HCT116 (cell line): ENCODE measurements around the gene FAM13C. TPM values are rescaled to one million over a fixed set of nuclear protein-coding genes. Genes with fewer than 3 reads are reported as not detected.
"Not testable (repeated sequence)": the region's sequence is repeated elsewhere in the genome, so short reads cannot be mapped to it uniquely, and the experiment has no call there.

Source experiments
- ATAC-seq: fragments of 200-7000 bp; cut with Tn5 transposase; 2 replicates; pipeline ENCODE4 v1.9.1; 2020; ENCODE audit warnings: mild to moderate bottlenecking, moderate library complexity
- BruUV-seq: library from RNA; stranded (reverse); fragments of 400-500 nt; replicated peaks from 2 replicates; lab custom pipeline; 2021; lab: Mats Ljungman, UMichigan
- CTCF ChIA-PET: fragments of 300-600 bp; sonication (Branson Sonifier 250); formaldehyde crosslinking; loops from one replicate; lab custom pipeline; 2021; ENCODE audit warnings: antibody characterized with exemption; lab: Charles Lee
- POLR2A ChIA-PET: fragments of 300-600, 350-600 bp; sonication (Branson Sonifier 250); formaldehyde crosslinking; loops from one replicate; lab custom pipeline; 2021; ENCODE audit warnings: antibody characterized with exemption; lab: Charles Lee
- RAD21 ChIA-PET, 2 experiments: fragments of 300-600 bp; sonication (Branson Sonifier 250); formaldehyde crosslinking; loops; one replicate each; lab custom pipeline; 2023; ENCODE audit warnings: low total read pairs in 2 of 2; ENCODE audit not compliant: uncharacterized antibody in 2 of 2, unreplicated experiment in 2 of 2, low non-redundant PET in 1 of 2; lab: Charles Lee
- DNase-seq: peaks from one replicate; pipeline ENCODE4 v3.0.0-alpha.2; 2010; ENCODE audit warnings: low read depth, low spot score
- H2AFZ ChIP-seq: fragments of 200-600 bp; shearing (Covaris generic), sonication (generic); 2 replicates; pipeline ENCODE4 v1.6.1; 2017; ENCODE audit warnings: low read depth, mixed run types, mixed read lengths, antibody characterized with exemption, low read length; ENCODE audit not compliant: poor library complexity, severe bottlenecking
- H3K27ac ChIP-seq: 2 replicates; pipeline ENCODE4 v1.5.1; 2012; ENCODE audit warnings: low read depth, low read length
- H3K27me3 ChIP-seq: fragments of 200-600 bp; sonication (generic); 2 replicates; pipeline ENCODE4 v1.6.1; 2016; ENCODE audit warnings: mixed run types, low read length, mixed read lengths; ENCODE audit not compliant: insufficient read depth
- H3K36me3 ChIP-seq, 2 experiments: fragments of 200-500 bp in 1 of 2; fragments of 200-600 bp in 1 of 2; sonication (Bioruptor generic) in 1 of 2; sonication (generic) in 1 of 2; 2 replicates each; pipeline versions ENCODE4 v1.5.1 to v1.6.1; 2014 to 2016; ENCODE audit warnings: low read length in 2 of 2, inconsistent platforms in 1 of 2, mixed read lengths in 1 of 2, mixed run types in 1 of 2; ENCODE audit not compliant: insufficient read depth in 2 of 2, control insufficient read depth in 1 of 2
- H3K4me1 ChIP-seq, 2 experiments: fragments of 200-600 bp in 1 of 2; sonication (generic) in 1 of 2; 2 replicates each; pipeline versions ENCODE4 v1.5.1 to v1.6.1; 2012 to 2017; ENCODE audit warnings: low read length in 2 of 2, inconsistent platforms in 1 of 2, mild to moderate bottlenecking in 1 of 2, mixed read lengths in 1 of 2, mixed run types in 1 of 2, moderate library complexity in 1 of 2; ENCODE audit not compliant: insufficient read depth in 2 of 2, control insufficient read depth in 1 of 2
- H3K4me2 ChIP-seq: fragments of 200-600 bp; sonication (generic); 2 replicates; pipeline ENCODE4 v1.6.1; 2017; ENCODE audit warnings: mixed run types, low read length, mixed read lengths
- H3K4me3 ChIP-seq, 2 experiments: fragments of 200-600 bp in 1 of 2; sonication (generic) in 1 of 2; replicated peaks in 1 of 2; 2 replicates each; pipeline ENCODE4 v1.5.1; 2011 to 2016; ENCODE audit warnings: low read length in 2 of 2, control low read depth in 1 of 2, low read depth in 1 of 2, mild to moderate bottlenecking in 1 of 2, mixed read lengths in 1 of 2, mixed run types in 1 of 2
- H3K79me2 ChIP-seq: fragments of 200-600 bp; sonication (generic); 2 replicates; pipeline ENCODE4 v1.6.1; 2017; ENCODE audit warnings: mild to moderate bottlenecking, mixed run types, low read length, moderate library complexity, mixed read lengths; ENCODE audit not compliant: insufficient read depth
- H3K9ac ChIP-seq: fragments of 200-600 bp; sonication (generic); 2 replicates; pipeline ENCODE4 v1.6.1; 2016; ENCODE audit warnings: low read length, mixed read lengths
- H3K9me2 ChIP-seq: fragments of 200-600 bp; sonication (generic), shearing (Covaris generic); 2 replicates; pipeline ENCODE4 v1.6.1; 2017; ENCODE audit warnings: mixed run types, mild to moderate bottlenecking, moderate library complexity; ENCODE audit not compliant: insufficient read depth
- H3K9me3 ChIP-seq, 2 experiments: fragments of 200-500 bp in 1 of 2; fragments of 200-600 bp in 1 of 2; sonication (Bioruptor generic) in 1 of 2; sonication (generic) in 1 of 2; 2 replicates each; pipeline ENCODE4 v1.6.1; 2014 to 2017; ENCODE audit warnings: low read length in 2 of 2, mixed read lengths in 2 of 2, inconsistent platforms in 1 of 2, low read depth in 1 of 2, mild to moderate bottlenecking in 1 of 2, mixed run types in 1 of 2, moderate library complexity in 1 of 2; ENCODE audit not compliant: control insufficient read depth in 1 of 2, insufficient read depth in 1 of 2
- H4K20me1 ChIP-seq: fragments of 200-600 bp; sonication (generic), shearing (Covaris generic); 2 replicates; pipeline ENCODE4 v1.6.1; 2017; ENCODE audit warnings: mixed run types, mild to moderate bottlenecking, moderate library complexity; ENCODE audit not compliant: insufficient read depth
- CBX3 ChIP-seq: IDR thresholded peaks from 2 replicates; pipeline ENCODE4 v1.6.1; 2012; ENCODE audit warnings: low read depth
- CEBPB ChIP-seq: IDR thresholded peaks from 2 replicates; pipeline ENCODE4 v1.6.1; 2012; ENCODE audit warnings: low read depth
- EGR1 ChIP-seq: IDR thresholded peaks from 2 replicates; pipeline ENCODE4 v1.6.1; 2012; ENCODE audit warnings: low read depth
- ELF1 ChIP-seq: IDR thresholded peaks from 2 replicates; pipeline ENCODE4 v1.6.1; 2012; ENCODE audit warnings: low read depth, borderline replicate concordance
- JUND ChIP-seq: IDR thresholded peaks from 2 replicates; pipeline ENCODE4 v1.6.1; 2012
- POLR2A ChIP-seq: IDR thresholded peaks from 2 replicates; pipeline ENCODE4 v1.7.0; 2011; ENCODE audit warnings: borderline replicate concordance; ENCODE audit not compliant: insufficient read depth, insufficient read length; ENCODE audit errors: extremely low read depth
- RAD21 ChIP-seq: IDR thresholded peaks from 2 replicates; pipeline ENCODE4 v1.6.1; 2012; ENCODE audit warnings: low read depth, mild to moderate bottlenecking
- SIN3A ChIP-seq: IDR thresholded peaks from 2 replicates; pipeline ENCODE4 v1.6.1; 2012; ENCODE audit warnings: low read depth
- SP1 ChIP-seq: IDR thresholded peaks from 2 replicates; pipeline ENCODE4 v1.6.1; 2012; ENCODE audit warnings: low read depth
- TCF7L2 ChIP-seq: IDR thresholded peaks from 2 replicates; pipeline ENCODE4 v1.7.0; 2011; ENCODE audit warnings: borderline replicate concordance, inconsistent platforms; ENCODE audit not compliant: insufficient read depth, insufficient read length; ENCODE audit errors: extremely low read depth
- YY1 ChIP-seq: IDR thresholded peaks from 2 replicates; pipeline ENCODE4 v1.6.1; 2011; ENCODE audit warnings: low read length, low read depth, moderate library complexity, mild to moderate bottlenecking; ENCODE audit not compliant: insufficient replicate concordance; ENCODE audit errors: extremely low read depth
- ZFX ChIP-seq: fragments of 450-650 bp; IDR thresholded peaks from 2 replicates; pipeline ENCODE4 v1.6.1; 2017
- ZNF274 ChIP-seq: fragments of 200-500 bp; sonication (Bioruptor generic); IDR thresholded peaks from 2 replicates; pipeline ENCODE4 v1.6.1; 2014; ENCODE audit warnings: mild to moderate bottlenecking, low read depth, low read length, inconsistent platforms
- intact Hi-C: fragments of 100-400 bp; cut with micrococcal nuclease; formaldehyde crosslinking; loops from 2 replicates; pipeline ENCODE4 v1.10.0; 2022
- total RNA-seq: library from RNA; stranded (reverse); gene quantifications from one replicate; pipeline ENCODE4 v1.2.1, GENCODE V29; 2021; ENCODE audit not compliant: unreplicated experiment
- TF ChIP-seq, protein P1 (sequence below): IDR thresholded peaks from 2 replicates; pipeline ENCODE4 v1.6.1; 2012; ENCODE audit warnings: low read depth
- TF ChIP-seq, protein P2 (sequence below): IDR thresholded peaks from 2 replicates; pipeline ENCODE4 v1.6.1; 2011; ENCODE audit warnings: mild to moderate bottlenecking, low read length, moderate library complexity; ENCODE audit not compliant: insufficient replicate concordance; ENCODE audit errors: extremely low read depth
- TF ChIP-seq, protein P3 (sequence below): IDR thresholded peaks from 2 replicates; pipeline ENCODE4 v1.6.1; 2012
- TF ChIP-seq, protein P4 (sequence below): IDR thresholded peaks from 2 replicates; pipeline ENCODE4 v1.6.1; 2012

Gene FAM13C
- total RNA-seq, 1 experiment from 2014 or later, result 0.42 TPM

DNA sequence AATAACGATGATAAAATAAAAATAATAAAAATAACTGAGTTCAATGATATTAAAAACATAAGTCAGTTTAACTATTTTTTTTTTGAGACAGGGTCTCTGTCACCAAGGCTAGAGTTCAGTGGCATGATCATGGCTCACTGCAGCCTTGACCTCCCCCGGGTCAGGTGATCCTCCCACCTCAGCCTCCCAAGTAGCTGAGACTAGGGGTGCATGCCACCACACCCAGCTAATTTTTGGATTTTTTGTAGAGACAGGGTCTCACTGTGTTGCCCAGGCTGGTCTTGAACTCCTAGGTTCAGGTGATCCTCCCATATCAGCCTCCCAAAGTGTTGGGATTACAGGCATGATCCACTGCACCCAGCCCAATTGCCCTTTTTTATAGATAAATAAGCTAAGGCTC, 138.8 kb downstream of the FAM13C start:
- H3K79me2 ChIP-seq, DNase-seq, BruUV-seq, H3K27me3 ChIP-seq, H3K9me2 ChIP-seq, H3K4me3 ChIP-seq, ATAC-seq, H4K20me1 ChIP-seq, RAD21 ChIA-PET, H3K36me3 ChIP-seq, H3K4me1 ChIP-seq, H3K27ac ChIP-seq, H3K4me2 ChIP-seq, H2AFZ ChIP-seq, H3K9ac ChIP-seq, POLR2A ChIA-PET, intact Hi-C loops, H3K9me3 ChIP-seq, CTCF ChIA-PET: not testable (repeated sequence)

DNA sequence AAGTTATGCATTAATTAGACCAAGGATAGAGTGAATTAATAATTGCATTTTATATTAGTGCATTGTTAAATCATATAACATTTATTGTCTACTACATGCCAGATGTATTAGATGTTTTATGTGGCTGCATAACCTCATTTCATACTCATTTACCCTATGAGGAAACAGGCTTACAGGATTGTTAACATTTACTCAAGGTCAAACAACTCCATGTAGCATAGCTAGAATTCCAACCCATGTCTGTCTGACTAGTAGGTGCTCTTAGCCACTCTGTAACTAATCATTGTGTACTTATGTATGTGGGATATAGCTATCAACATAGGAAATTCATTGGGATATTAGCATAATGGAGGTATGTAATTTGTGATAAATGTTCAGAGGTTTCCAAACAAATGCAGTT, 139.6 kb downstream of the FAM13C start:
- no peaks in the 10 kb centered on the region for H3K9me2 ChIP-seq
- H3K4me3 ChIP-seq, result no peak overlapping the region
- no peak for ATAC-seq
- H3K9me3 ChIP-seq, result no peaks in the 10 kb centered on the region
- intact Hi-C loops, result no loop called here
- no peak for DNase-seq
- H3K4me1 ChIP-seq, result no peaks in the 10 kb centered on the region
- H2AFZ ChIP-seq, result no peak overlapping the region
- no peak overlapping the region for H3K4me2 ChIP-seq
- no peaks in the 10 kb centered on the region for H3K36me3 ChIP-seq
- H3K79me2 ChIP-seq, result no peaks in the 10 kb centered on the region
- POLR2A ChIA-PET, result no interaction called here
- H3K9ac ChIP-seq, result no peak overlapping the region
- RAD21 ChIA-PET, result no interaction called here
- no peaks in the 10 kb centered on the region for H3K27me3 ChIP-seq
- no peaks in the 10 kb centered on the region for H4K20me1 ChIP-seq
- H3K27ac ChIP-seq, result no peak overlapping the region
- no TSS peak for BruUV-seq
- CTCF ChIA-PET, result no interaction called here
- TF ChIP-seq, protein P1, sequence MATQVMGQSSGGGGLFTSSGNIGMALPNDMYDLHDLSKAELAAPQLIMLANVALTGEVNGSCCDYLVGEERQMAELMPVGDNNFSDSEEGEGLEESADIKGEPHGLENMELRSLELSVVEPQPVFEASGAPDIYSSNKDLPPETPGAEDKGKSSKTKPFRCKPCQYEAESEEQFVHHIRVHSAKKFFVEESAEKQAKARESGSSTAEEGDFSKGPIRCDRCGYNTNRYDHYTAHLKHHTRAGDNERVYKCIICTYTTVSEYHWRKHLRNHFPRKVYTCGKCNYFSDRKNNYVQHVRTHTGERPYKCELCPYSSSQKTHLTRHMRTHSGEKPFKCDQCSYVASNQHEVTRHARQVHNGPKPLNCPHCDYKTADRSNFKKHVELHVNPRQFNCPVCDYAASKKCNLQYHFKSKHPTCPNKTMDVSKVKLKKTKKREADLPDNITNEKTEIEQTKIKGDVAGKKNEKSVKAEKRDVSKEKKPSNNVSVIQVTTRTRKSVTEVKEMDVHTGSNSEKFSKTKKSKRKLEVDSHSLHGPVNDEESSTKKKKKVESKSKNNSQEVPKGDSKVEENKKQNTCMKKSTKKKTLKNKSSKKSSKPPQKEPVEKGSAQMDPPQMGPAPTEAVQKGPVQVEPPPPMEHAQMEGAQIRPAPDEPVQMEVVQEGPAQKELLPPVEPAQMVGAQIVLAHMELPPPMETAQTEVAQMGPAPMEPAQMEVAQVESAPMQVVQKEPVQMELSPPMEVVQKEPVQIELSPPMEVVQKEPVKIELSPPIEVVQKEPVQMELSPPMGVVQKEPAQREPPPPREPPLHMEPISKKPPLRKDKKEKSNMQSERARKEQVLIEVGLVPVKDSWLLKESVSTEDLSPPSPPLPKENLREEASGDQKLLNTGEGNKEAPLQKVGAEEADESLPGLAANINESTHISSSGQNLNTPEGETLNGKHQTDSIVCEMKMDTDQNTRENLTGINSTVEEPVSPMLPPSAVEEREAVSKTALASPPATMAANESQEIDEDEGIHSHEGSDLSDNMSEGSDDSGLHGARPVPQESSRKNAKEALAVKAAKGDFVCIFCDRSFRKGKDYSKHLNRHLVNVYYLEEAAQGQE, result no peak
- no peak for TF ChIP-seq TCF7L2
- no peak for TF ChIP-seq EGR1
- TF ChIP-seq SP1, result no peak
- TF ChIP-seq CEBPB, result no peak
- TF ChIP-seq, protein P2, sequence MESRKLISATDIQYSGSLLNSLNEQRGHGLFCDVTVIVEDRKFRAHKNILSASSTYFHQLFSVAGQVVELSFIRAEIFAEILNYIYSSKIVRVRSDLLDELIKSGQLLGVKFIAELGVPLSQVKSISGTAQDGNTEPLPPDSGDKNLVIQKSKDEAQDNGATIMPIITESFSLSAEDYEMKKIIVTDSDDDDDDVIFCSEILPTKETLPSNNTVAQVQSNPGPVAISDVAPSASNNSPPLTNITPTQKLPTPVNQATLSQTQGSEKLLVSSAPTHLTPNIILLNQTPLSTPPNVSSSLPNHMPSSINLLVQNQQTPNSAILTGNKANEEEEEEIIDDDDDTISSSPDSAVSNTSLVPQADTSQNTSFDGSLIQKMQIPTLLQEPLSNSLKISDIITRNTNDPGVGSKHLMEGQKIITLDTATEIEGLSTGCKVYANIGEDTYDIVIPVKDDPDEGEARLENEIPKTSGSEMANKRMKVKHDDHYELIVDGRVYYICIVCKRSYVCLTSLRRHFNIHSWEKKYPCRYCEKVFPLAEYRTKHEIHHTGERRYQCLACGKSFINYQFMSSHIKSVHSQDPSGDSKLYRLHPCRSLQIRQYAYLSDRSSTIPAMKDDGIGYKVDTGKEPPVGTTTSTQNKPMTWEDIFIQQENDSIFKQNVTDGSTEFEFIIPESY, result no peak
- TF ChIP-seq ELF1, result no peak
- TF ChIP-seq ZFX, result no peak
- TF ChIP-seq, protein P3, sequence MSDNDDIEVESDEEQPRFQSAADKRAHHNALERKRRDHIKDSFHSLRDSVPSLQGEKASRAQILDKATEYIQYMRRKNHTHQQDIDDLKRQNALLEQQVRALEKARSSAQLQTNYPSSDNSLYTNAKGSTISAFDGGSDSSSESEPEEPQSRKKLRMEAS, result no peak
- TF ChIP-seq POLR2A, result no peak
- TF ChIP-seq YY1, result no peak
- TF ChIP-seq JUND, result no peak
- TF ChIP-seq ZNF274, result no peak
- TF ChIP-seq CBX3, result no peak
- TF ChIP-seq, protein P4, sequence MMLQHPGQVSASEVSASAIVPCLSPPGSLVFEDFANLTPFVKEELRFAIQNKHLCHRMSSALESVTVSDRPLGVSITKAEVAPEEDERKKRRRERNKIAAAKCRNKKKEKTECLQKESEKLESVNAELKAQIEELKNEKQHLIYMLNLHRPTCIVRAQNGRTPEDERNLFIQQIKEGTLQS, result no peak
- no peak for TF ChIP-seq SIN3A
- no peak for TF ChIP-seq RAD21
